Measurements from ENCODE around the gene IQCN.

Gene IQCN

GRCh38 chr19:18265582-18265981, 8.7 kb downstream of the IQCN start:
- no peaks in the 10 kb centered on the region for H3K9me3 Mint-ChIP-seq
- no peak overlapping the region for H3K4me3 Mint-ChIP-seq
- no peaks in the 10 kb centered on the region for H3K27me3 Mint-ChIP-seq
- no peaks in the 10 kb centered on the region for H3K36me3 Mint-ChIP-seq
- H3K4me1 Mint-ChIP-seq = no peaks in the 10 kb centered on the region
- no peak overlapping the region for H3K27ac Mint-ChIP-seq

DNA sequence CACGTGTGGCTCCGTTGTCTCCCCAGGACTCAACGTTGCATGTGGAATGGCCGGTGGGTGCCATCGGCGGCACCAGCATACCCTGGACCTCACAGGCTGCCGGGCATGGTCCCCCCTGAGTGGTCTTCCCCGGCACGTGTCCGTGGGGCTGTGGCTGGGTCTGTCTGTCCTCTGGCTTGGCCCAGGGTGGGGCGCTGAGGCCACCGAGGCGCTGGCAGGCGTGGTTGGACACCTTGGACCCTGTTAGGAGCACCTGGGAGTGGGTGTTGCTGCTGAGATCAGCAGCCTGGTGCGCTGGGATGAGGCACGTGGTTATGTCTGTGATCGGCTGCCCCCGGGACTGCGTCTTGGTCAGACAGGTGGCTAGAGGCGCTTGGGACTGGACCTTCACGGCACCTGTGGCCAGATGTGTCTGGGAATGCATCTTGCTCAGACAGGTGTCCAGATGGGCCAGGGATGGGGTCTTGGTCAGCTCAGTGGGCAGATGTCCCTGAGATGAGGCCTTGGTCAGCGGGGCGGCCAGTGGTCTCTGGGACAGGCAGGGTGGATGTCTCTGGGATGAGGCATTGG, 9.2 kb downstream of the IQCN start:
- Mint-ChIP-seq H3K27me3 (no peaks in the 10 kb centered on the region), H3K4me3 (no peak overlapping the region), H3K4me1 (no peaks in the 10 kb centered on the region), H3K9me3 (no peaks in the 10 kb centered on the region), H3K27ac (no peak overlapping the region), H3K36me3 (no peaks in the 10 kb centered on the region)

- H3K4me1 Mint-ChIP-seq = no peaks in the 10 kb centered on the region
- H3K27ac Mint-ChIP-seq = no peak overlapping the region
- no peak overlapping the region for H3K4me3 Mint-ChIP-seq
- no peaks in the 10 kb centered on the region for H3K36me3 Mint-ChIP-seq
- no peaks in the 10 kb centered on the region for H3K27me3 Mint-ChIP-seq
- H3K9me3 Mint-ChIP-seq = no peaks in the 10 kb centered on the region
Observed at GRCh38 chr19:18264137-18264854, 10.0 kb downstream of the IQCN start.

DNA sequence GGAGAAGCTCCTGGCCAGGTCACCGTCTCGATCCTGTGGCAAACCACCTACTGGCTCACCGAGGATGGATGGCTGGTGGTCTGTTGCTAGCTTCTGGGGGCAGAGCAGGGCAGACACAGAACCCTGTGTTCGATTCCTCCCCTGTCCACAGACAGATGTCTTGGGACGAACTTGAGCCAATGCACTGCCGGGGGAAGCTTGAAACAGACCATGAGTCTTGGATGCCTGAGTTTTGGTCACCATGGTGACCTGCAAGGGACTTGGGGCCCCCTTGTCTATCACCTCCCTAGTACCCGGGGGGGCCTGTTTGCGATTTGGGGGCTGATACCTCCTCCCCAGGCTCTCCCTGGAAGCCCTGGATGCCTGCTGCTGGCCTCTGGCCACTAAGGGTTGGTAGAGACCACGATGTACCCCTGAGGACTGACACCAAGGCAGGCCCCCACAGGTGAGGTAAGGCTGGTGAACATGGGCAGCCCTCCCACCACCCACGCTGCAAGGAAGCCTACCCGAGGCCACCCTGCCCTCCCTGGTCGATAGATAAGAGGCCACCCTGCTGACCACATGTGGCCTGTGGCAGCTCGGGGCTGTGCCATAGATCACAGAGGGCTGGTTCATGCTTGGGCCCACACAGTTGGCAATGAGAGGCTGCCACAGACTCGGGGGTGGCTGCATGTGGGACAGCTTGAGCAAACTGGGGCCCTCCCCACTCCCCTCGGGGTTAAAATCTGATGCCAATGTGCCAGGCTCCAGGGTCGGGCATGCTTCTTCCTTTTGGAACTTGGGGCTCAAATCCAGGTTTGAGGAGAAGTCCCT, 10.7 kb downstream of the IQCN start:
- Mint-ChIP-seq H3K4me1 (no peaks in the 10 kb centered on the region), H3K27me3 (no peaks in the 10 kb centered on the region), H3K9me3 (no peaks in the 10 kb centered on the region), H3K27ac (no peak overlapping the region), H3K36me3 (no peaks in the 10 kb centered on the region), H3K4me3 (no peak overlapping the region)

DNA sequence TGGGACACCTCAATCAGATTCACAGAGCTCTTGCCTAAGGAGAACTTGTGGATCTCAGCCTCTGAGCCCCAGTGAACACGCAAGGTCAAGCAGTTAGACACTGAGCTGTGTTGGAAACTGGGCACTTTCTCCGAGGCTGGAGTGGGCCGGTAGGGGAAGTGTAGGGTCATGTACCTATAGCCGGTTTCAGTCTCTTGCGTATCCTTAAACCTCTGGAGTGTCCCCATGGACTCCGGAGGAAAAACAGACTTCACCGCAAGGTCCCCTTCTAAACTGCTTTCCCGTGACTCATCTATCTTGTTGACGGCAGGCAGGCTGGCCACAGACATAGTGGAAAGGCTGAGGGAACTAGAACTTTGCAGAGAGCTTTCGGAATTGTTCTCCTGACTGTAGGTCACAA, 11.3 kb downstream of the IQCN start:
- Mint-ChIP-seq H3K27me3 (no peaks in the 10 kb centered on the region), H3K4me3 (no peak overlapping the region), H3K27ac (no peak overlapping the region), H3K36me3 (no peaks in the 10 kb centered on the region), H3K4me1 (no peaks in the 10 kb centered on the region), H3K9me3 (no peaks in the 10 kb centered on the region)

DNA sequence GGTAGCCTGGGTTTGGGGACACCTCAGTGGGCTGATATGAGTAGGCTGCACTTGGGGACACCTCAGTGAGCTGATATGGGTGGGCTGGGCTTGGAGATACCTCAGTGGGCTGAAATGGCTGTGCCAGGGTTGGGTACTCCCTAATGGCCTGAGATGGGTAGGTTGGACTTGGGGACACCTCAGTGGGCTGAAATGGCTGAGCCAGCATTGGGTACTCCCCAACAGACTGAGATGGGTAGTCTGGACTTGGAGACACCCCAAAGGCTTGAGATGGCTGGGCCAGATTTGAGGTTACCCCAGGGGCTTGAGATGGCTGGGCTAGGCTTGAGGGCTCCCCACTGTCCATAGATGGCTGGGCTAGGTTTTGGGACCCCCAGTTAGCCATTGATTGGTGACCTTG, 12.1 kb downstream of the IQCN start:
- no peaks in the 10 kb centered on the region for H3K36me3 Mint-ChIP-seq
- no peaks in the 10 kb centered on the region for H3K27me3 Mint-ChIP-seq
- H3K4me1 Mint-ChIP-seq = no peaks in the 10 kb centered on the region
- no peak overlapping the region for H3K27ac Mint-ChIP-seq
- H3K4me3 Mint-ChIP-seq = no peak overlapping the region
- no peaks in the 10 kb centered on the region for H3K9me3 Mint-ChIP-seq

GRCh38 chr19:18261474-18261873, 12.8 kb downstream of the IQCN start:
- Mint-ChIP-seq H3K27me3 (no peaks in the 10 kb centered on the region), H3K9me3 (no peaks in the 10 kb centered on the region), H3K4me1 (no peaks in the 10 kb centered on the region), H3K4me3 (no peak overlapping the region), H3K36me3 (no peaks in the 10 kb centered on the region), H3K27ac (no peak overlapping the region)

GRCh38 chr19:18259893-18260292, 14.4 kb downstream of the IQCN start:
- H3K4me1 Mint-ChIP-seq = no peaks in the 10 kb centered on the region
- H3K9me3 Mint-ChIP-seq = no peaks in the 10 kb centered on the region

GRCh38 chr19:18257503-18258470, 16.5 kb downstream of the IQCN start:
- Mint-ChIP-seq H3K27ac (no peak overlapping the region), H3K4me1 (no peaks in the 10 kb centered on the region), H3K27me3 (peaks cover 11% of the 10 kb centered on the region), H3K36me3 (no peaks in the 10 kb centered on the region), H3K9me3 (no peaks in the 10 kb centered on the region), H3K4me3 (no peak overlapping the region)

More at GRCh38 chr19:18259893-18260292, 14.4 kb downstream of the IQCN start:
- Mint-ChIP-seq H3K4me3 (no peak overlapping the region), H3K27me3 (peaks cover 2% of the 10 kb centered on the region), H3K36me3 (no peaks in the 10 kb centered on the region), H3K27ac (no peak overlapping the region)

- Mint-ChIP-seq H3K36me3 (no peaks in the 10 kb centered on the region), H3K27ac (no peak overlapping the region), H3K4me3 (no peak overlapping the region), H3K9me3 (no peaks in the 10 kb centered on the region), H3K27me3 (peaks cover 14% of the 10 kb centered on the region), H3K4me1 (peaks cover 3% of the 10 kb centered on the region)
Observed at GRCh38 chr19:18254546-18255503, 19.4 kb downstream of the IQCN start.

DNA sequence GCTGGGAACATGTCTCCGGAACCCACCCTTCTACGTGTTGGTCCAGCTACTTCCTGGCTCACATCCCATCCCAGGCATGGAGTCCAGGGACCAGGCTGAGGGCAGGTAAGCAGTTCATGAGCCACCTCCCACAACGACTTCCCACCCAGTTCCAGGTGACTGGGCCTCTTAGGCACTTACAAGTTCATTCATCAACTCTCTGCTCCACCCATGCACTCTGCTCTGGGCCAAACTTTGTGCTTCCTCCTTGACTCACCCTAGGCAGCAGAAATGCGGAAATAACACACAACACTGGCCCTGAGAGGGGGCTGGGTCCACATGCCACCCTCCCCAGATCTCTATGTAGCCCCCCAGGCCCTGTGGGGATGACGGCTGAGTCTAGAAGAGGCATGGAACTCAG, 20.5 kb downstream of the IQCN start:
- no peak overlapping the region for H3K4me3 Mint-ChIP-seq
- H3K9me3 Mint-ChIP-seq = no peaks in the 10 kb centered on the region
- H3K4me1 Mint-ChIP-seq = peaks cover 3% of the 10 kb centered on the region
- peaks cover 14% of the 10 kb centered on the region for H3K27me3 Mint-ChIP-seq
- H3K36me3 Mint-ChIP-seq = no peaks in the 10 kb centered on the region
- H3K27ac Mint-ChIP-seq = no peak overlapping the region

GRCh38 chr19:18253130-18253529, 21.1 kb downstream of the IQCN start:
- Mint-ChIP-seq H3K4me1 (peaks cover 3% of the 10 kb centered on the region), H3K27me3 (peaks cover 14% of the 10 kb centered on the region), H3K9me3 (no peaks in the 10 kb centered on the region), H3K4me3 (no peak overlapping the region), H3K27ac (no peak overlapping the region), H3K36me3 (no peaks in the 10 kb centered on the region)

DNA sequence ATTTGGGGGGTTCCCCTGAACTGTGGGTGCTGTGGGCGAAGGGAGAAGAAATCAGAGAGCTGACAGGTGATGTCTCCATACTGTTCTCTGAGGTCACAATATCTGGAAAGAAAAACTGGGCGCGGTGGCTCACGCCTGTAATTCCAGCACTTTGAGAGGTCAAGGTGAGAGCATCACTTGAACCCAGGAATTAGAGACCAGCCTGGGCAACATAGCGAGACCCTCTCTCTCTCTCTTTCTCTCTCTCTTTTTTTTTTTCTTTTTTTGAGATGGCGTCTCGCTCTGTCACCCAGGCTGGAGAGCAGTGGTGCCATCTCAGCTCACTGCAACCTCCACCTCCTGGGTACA, 21.9 kb downstream of the IQCN start:
- peaks cover 14% of the 10 kb centered on the region for H3K27me3 Mint-ChIP-seq
- no peak overlapping the region for H3K27ac Mint-ChIP-seq
- H3K4me1 Mint-ChIP-seq = peaks cover 3% of the 10 kb centered on the region
- no peak overlapping the region for H3K4me3 Mint-ChIP-seq
- H3K9me3 Mint-ChIP-seq = no peaks in the 10 kb centered on the region
- H3K36me3 Mint-ChIP-seq = no peaks in the 10 kb centered on the region

- Mint-ChIP-seq H3K4me3 (no peak overlapping the region), H3K36me3 (no peaks in the 10 kb centered on the region), H3K27ac (no peak overlapping the region), H3K27me3 (peaks cover 14% of the 10 kb centered on the region), H3K9me3 (no peaks in the 10 kb centered on the region), H3K4me1 (peaks cover 3% of the 10 kb centered on the region)
Observed at GRCh38 chr19:18251587-18252369, 22.5 kb downstream of the IQCN start.

Measured in activated naive CD4-positive, alpha-beta T cell treated with anti-CD3 and anti-CD28 coated beads, Interleukin-2, amount 50 U/mL, for 24 hours (primary cell).